GM12878 (cell line): ENCODE data around the gene CDC14B. TPM values are rescaled to one million over a fixed set of nuclear protein-coding genes. Genes with fewer than 3 reads are reported as not detected.

Experiments used
- ATAC-seq: fragments of 200-7000 bp; cut with Tn5 transposase; 3 replicates; pipeline ENCODE4 v1.9.1; 2020; ENCODE audit warnings: mild to moderate bottlenecking, moderate library complexity
- BruUV-seq: library from RNA; stranded (reverse); fragments of 400-500 nt; replicated peaks from 2 replicates; lab custom pipeline; 2021; lab: Mats Ljungman, UMichigan
- CTCF ChIA-PET: fragments of 300-600 bp; sonication (Branson Sonifier 250); formaldehyde crosslinking; extraction: SDS; loops from one replicate; lab custom pipeline; 2021; ENCODE audit warnings: inconsistent platforms; lab: Yijun Ruan, JAX
- POLR2A ChIA-PET: fragments of 350-600 bp; formaldehyde crosslinking; extraction: SDS; loops from one replicate; lab custom pipeline; 2021; ENCODE audit warnings: inconsistent platforms; lab: Charles Lee
- RAD21 ChIA-PET: fragments of 300-600 bp; sonication (Branson Sonifier 250); formaldehyde crosslinking; loops from one replicate; lab custom pipeline; 2023; ENCODE audit warnings: antibody characterized with exemption; ENCODE audit not compliant: unreplicated experiment; lab: Charles Lee
- SMC1A ChIA-PET: fragments of 300-600 bp; sonication (Branson Sonifier 250); formaldehyde crosslinking; loops from one replicate; lab custom pipeline; 2023; ENCODE audit not compliant: unreplicated experiment, uncharacterized antibody; lab: Charles Lee
- DNase-seq: peaks from one replicate; pipeline ENCODE4 v3.0.0-alpha.2; 2011; ENCODE audit warnings: low read depth, low spot score
- FAIRE-seq: peaks from 3 replicates; lab custom pipeline; 2011; peaks lifted over from hg19 to GRCh38; lab: Jason Lieb, UNC
- H2AFZ ChIP-seq: 2 replicates; pipeline ENCODE4 v1.6.0; 2011; ENCODE audit warnings: low read depth, low read length, control low read depth; ENCODE audit not compliant: control insufficient read depth
- H3K27ac ChIP-seq: 2 replicates; pipeline ENCODE4 v1.5.1; 2011; ENCODE audit warnings: control low read depth; ENCODE audit not compliant: control insufficient read depth, insufficient read depth
- H3K27me3 ChIP-seq, 2 experiments: replicated peaks in 1 of 2; 2 replicates each; pipeline versions ENCODE4 v1.6.0 to v1.6.1; 2011; ENCODE audit warnings: low read length in 1 of 2; ENCODE audit not compliant: control insufficient read depth in 2 of 2, insufficient read depth in 2 of 2
- H3K36me3 ChIP-seq, 2 experiments: 2 replicates each; pipeline ENCODE4 v1.5.1; 2011; ENCODE audit warnings: low read length in 1 of 2; ENCODE audit not compliant: control insufficient read depth in 2 of 2, insufficient read depth in 2 of 2
- H3K4me1 ChIP-seq: 2 replicates; pipeline ENCODE4 v1.6.1; 2011; ENCODE audit warnings: mild to moderate bottlenecking, low read length, moderate library complexity, mixed read lengths; ENCODE audit not compliant: control insufficient read depth, insufficient read depth
- H3K4me2 ChIP-seq: 2 replicates; pipeline ENCODE4 v1.6.0; 2011; ENCODE audit warnings: control low read depth; ENCODE audit not compliant: control insufficient read depth, insufficient read depth
- H3K4me3 ChIP-seq: fragments of 200-600 bp; sonication (generic); 2 replicates; pipeline ENCODE4 v1.5.1; 2016
- H3K79me2 ChIP-seq: 2 replicates; pipeline ENCODE4 v1.6.0; 2011; ENCODE audit warnings: low read length; ENCODE audit not compliant: control insufficient read depth, insufficient read depth
- H3K9ac ChIP-seq: 2 replicates; pipeline ENCODE4 v1.8.0; 2011; ENCODE audit warnings: low read length, control low read depth, mixed read lengths; ENCODE audit not compliant: control insufficient read depth, insufficient read depth
- H3K9me3 ChIP-seq: replicated peaks from 3 replicates; pipeline ENCODE4 v1.5.1; 2011; ENCODE audit warnings: mild to moderate bottlenecking, low read length; ENCODE audit not compliant: control insufficient read depth, insufficient read depth
- H4K20me1 ChIP-seq: 2 replicates; pipeline ENCODE4 v1.6.0; 2011; ENCODE audit not compliant: control insufficient read depth, insufficient read depth
- ATF2 ChIP-seq: IDR thresholded peaks from 2 replicates; pipeline ENCODE4 v1.6.1; 2012; ENCODE audit warnings: low read length, inconsistent platforms
- CBFB ChIP-seq: IDR thresholded peaks from 2 replicates; pipeline ENCODE4 v1.6.1; 2016; ENCODE audit warnings: antibody characterized with exemption, low read depth
- CHD1 ChIP-seq: IDR thresholded peaks from 2 replicates; pipeline ENCODE4 v1.6.1; 2012; ENCODE audit warnings: low read depth, low read length, improper control_type of control experiment
- FOS ChIP-seq: IDR thresholded peaks from 3 replicates; pipeline ENCODE4 v1.6.1; 2011; ENCODE audit warnings: borderline replicate concordance; ENCODE audit not compliant: insufficient read length; ENCODE audit errors: extremely low read depth
- HCFC1 ChIP-seq: fragments of 150-350 bp; IDR thresholded peaks from 2 replicates; pipeline ENCODE4 v1.6.1; 2014; ENCODE audit warnings: low read length
- HDGF ChIP-seq: fragments of 450-650 bp; IDR thresholded peaks from 2 replicates; pipeline ENCODE4 v1.6.1; 2016; ENCODE audit warnings: antibody characterized with exemption
- IKZF1 ChIP-seq: fragments of 450-650 bp; conservative IDR thresholded peaks from 2 replicates; pipeline ENCODE4 v1.6.1; 2017; ENCODE audit warnings: antibody characterized with exemption, mild to moderate bottlenecking
- NFYB ChIP-seq: IDR thresholded peaks from 2 replicates; pipeline ENCODE4 v1.6.1; 2011; ENCODE audit warnings: low read depth, mild to moderate bottlenecking, low read length, improper control_type of control experiment, moderate library complexity; ENCODE audit not compliant: insufficient read depth
- NR2C2 ChIP-seq: IDR thresholded peaks from 2 replicates; pipeline ENCODE4 v1.6.1; 2011; ENCODE audit warnings: borderline replicate concordance, low read depth; ENCODE audit not compliant: control insufficient read depth, insufficient read length
- POLR2A ChIP-seq: IDR thresholded peaks from 2 replicates; pipeline ENCODE4 v1.6.1; 2011; ENCODE audit warnings: low read depth, mild to moderate bottlenecking, low read length
- POLR2AphosphoS2 ChIP-seq: IDR thresholded peaks from 2 replicates; pipeline ENCODE4 v1.6.1; 2011; ENCODE audit warnings: low read depth, mild to moderate bottlenecking, low read length, improper control_type of control experiment, moderate library complexity
- RCOR1 ChIP-seq: conservative IDR thresholded peaks from 2 replicates; pipeline ENCODE4 v1.6.1; 2012; ENCODE audit warnings: low read depth, low read length, improper control_type of control experiment
- RFX5 ChIP-seq: IDR thresholded peaks from 2 replicates; pipeline ENCODE4 v1.6.1; 2011; ENCODE audit warnings: low read depth, low read length, improper control_type of control experiment
- SREBF1 ChIP-seq: IDR thresholded peaks from 2 replicates; pipeline ENCODE4 v1.6.1; 2012; ENCODE audit warnings: mild to moderate bottlenecking, low read length
- YY1 ChIP-seq: IDR thresholded peaks from 2 replicates; pipeline ENCODE4 v1.6.1; 2011; ENCODE audit warnings: low read depth, mild to moderate bottlenecking, low read length
- ZNF274 ChIP-seq: IDR thresholded peaks from one replicate; pipeline ENCODE4 v1.8.0; 2011; ENCODE audit not compliant: insufficient read length, insufficient read depth
- WGBS: methylation state at CpG from one replicate; pipeline ENCODE4 v1.1.6; 2016; ENCODE audit warnings: low lambda C conversion rate; ENCODE audit not compliant: insufficient replicate concordance, insufficient coverage; ENCODE audit errors: missing lambda C conversion rate; 5-methylcytosine and 5-hydroxymethylcytosine counted together
- in situ Hi-C: fragments of 300-500 bp; cut with MboI; formaldehyde crosslinking; loops from 9 replicates; pipeline ENCODE4 v1.14.3; 2018; ENCODE audit warnings: mixed read lengths
- intact Hi-C: fragments of 100-400 bp; cut with micrococcal nuclease; formaldehyde crosslinking; loops from one replicate; pipeline ENCODE4 v1.14.2; 2022; ENCODE audit not compliant: unreplicated experiment
- polyA plus RNA-seq, 11 experiments: library from polyadenylated mRNA; depleted of rRNA in 4 of 11; unstranded in 6 of 11; stranded (reverse) in 5 of 11; fragments of >200 nt; fragmentation: Nextera tagmentation in 4 of 11; fragmentation: Illumina TruSeq in 1 of 11; extraction: Ambion mirVana in 4 of 11; extraction: Trizol in 1 of 11; gene quantifications; 1 replicate in 1 of 11; 2 replicates in 10 of 11; pipeline versions ENCODE4 v1.2.1 to v1.2.3, GENCODE V29; 2011 to 2016; ENCODE audit warnings: inconsistent platforms in 2 of 11, missing spikeins in 2 of 11, low read depth in 1 of 11
- total RNA-seq, 4 experiments: library from RNA; depleted of rRNA in 3 of 4; stranded (reverse); fragments of >200 nt in 3 of 4; fragmentation: Illumina TruSeq in 1 of 4; extraction: Trizol in 1 of 4; gene quantifications; 2 replicates each; pipeline versions ENCODE4 v1.2.1 to v1.2.3, GENCODE V29; 2013 to 2021
- TF ChIP-seq, protein P1 (sequence below): fragments of 450-650 bp; IDR thresholded peaks from 2 replicates; pipeline ENCODE4 v1.6.1; 2014; ENCODE audit warnings: mild to moderate bottlenecking

Gene CDC14B
- total and polyA plus RNA-seq, 10 of the 15 experiments (the other 5 are each of a cell fraction or from before 2014, with no cell fraction given), result 3.7 to 11.7 (median 6.2) TPM

DNA sequence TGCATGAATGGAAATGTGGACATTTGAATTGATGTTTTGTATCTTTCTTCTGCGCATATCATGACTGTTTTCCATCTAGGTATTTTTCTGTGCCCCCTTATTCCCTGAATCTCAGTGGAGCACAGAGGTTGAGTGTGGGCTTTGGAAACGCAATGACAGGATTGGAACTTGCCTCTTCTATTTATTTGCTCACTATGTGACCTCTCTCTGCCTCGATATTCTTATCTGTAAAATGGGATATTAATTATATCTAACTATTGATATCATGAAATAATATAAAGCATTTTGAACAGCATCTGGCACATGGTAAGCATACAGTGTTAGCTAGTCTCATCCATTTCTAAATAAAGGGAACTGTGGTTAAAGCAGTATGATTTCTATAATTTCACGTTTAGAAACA lies 143.6 kb downstream of the CDC14B start:
- ChIA-PET POLR2A (no interaction called here), RAD21 (no interaction called here), CTCF (interaction anchor here (0.5 to 1.2 kb wide), 3 partner anchors 10 to 148 kb away, joined by 3 read pairs; no protein-coding TSS in a partner anchor), SMC1A (interaction anchor here (1.0 kb wide), 1 partner anchor 26 kb away, joined by 3 read pairs; the partner anchor contains the start of gene HABP4)
- Histone ChIP-seq H3K4me3 (no peak overlapping the region), H3K9ac (no peak overlapping the region), H4K20me1 (no peaks in the 10 kb centered on the region), H2AFZ (no peak overlapping the region), H3K4me1 (peaks cover 10% of the 10 kb centered on the region), H3K27ac (no peak overlapping the region), H3K36me3 (no peaks in the 10 kb centered on the region), H3K4me2 (no peak overlapping the region), H3K27me3 (no peaks in the 10 kb centered on the region), H3K9me3 (no peaks in the 10 kb centered on the region), H3K79me2 (no peaks in the 10 kb centered on the region)
- in situ Hi-C loops (no loop called here), intact Hi-C loops (no loop called here)
- FAIRE-seq (no peak), DNase-seq (no peak), ATAC-seq (no peak)
- TF ChIP-seq YY1 (no peak), FOS (no peak), ZNF274 (no peak), RCOR1 (no peak), RFX5 (no peak), NR2C2 (no peak), IKZF1 (no peak), HDGF (no peak), CBFB (no peak), POLR2A (no peak), CHD1 (no peak), HCFC1 (no peak), NFYB (no peak), POLR2AphosphoS2 (no peak), SREBF1 (no peak), ATF2 (no peak)
- TF ChIP-seq, protein P1, sequence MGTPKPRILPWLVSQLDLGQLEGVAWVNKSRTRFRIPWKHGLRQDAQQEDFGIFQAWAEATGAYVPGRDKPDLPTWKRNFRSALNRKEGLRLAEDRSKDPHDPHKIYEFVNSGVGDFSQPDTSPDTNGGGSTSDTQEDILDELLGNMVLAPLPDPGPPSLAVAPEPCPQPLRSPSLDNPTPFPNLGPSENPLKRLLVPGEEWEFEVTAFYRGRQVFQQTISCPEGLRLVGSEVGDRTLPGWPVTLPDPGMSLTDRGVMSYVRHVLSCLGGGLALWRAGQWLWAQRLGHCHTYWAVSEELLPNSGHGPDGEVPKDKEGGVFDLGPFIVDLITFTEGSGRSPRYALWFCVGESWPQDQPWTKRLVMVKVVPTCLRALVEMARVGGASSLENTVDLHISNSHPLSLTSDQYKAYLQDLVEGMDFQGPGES, result no peak
- 83% methylated on average over 4 of the region's 4 CpGs for WGBS
- no TSS peak for BruUV-seq
